ENCODE measurements around the gene ZBTB42. TPM values are rescaled to one million over a fixed set of nuclear protein-coding genes. Genes with fewer than 3 reads are reported as not detected.

The ZBTB42 gene
- total RNA-seq, 1 donor from 2014 or later: 6.0 TPM

GRCh38 chr14:104757238-104757585, 43.7 kb upstream of the ZBTB42 start:
- Mint-ChIP-seq H3K36me3 (ENCODE audit: unreplicated experiment) (no peaks in the 10 kb centered on the region), H3K4me3 (ENCODE audit: unreplicated experiment) (no peak overlapping the region)

GRCh38 chr14:104757681-104758392, 43.1 kb upstream of the ZBTB42 start:
- H3K27me3 Mint-ChIP-seq (ENCODE audit: unreplicated experiment): peaks cover 12% of the 10 kb centered on the region
- H3K9me3 Mint-ChIP-seq (ENCODE audit: unreplicated experiment): peaks cover 8% of the 10 kb centered on the region
- no peaks in the 10 kb centered on the region for H3K36me3 Mint-ChIP-seq (ENCODE audit: unreplicated experiment)
- H3K4me3 Mint-ChIP-seq (ENCODE audit: unreplicated experiment): no peak overlapping the region
- DNase-seq: no peak
- H3K4me1 Mint-ChIP-seq (ENCODE audit: low read depth, unreplicated experiment): peaks cover 7% of the 10 kb centered on the region
- no peak overlapping the region for H3K27ac Mint-ChIP-seq (ENCODE audit: unreplicated experiment)
- no peak for TF ChIP-seq CTCF (IDR thresholded peaks at IDR 0.05; ENCODE audit: partially characterized antibody, unreplicated experiment)

More at GRCh38 chr14:104757238-104757585, 43.7 kb upstream of the ZBTB42 start:
- Mint-ChIP-seq H3K9me3 (ENCODE audit: unreplicated experiment) (peaks cover 8% of the 10 kb centered on the region), H3K27me3 (ENCODE audit: unreplicated experiment) (peaks cover 17% of the 10 kb centered on the region), H3K4me1 (ENCODE audit: low read depth, unreplicated experiment) (peaks cover 7% of the 10 kb centered on the region), H3K27ac (ENCODE audit: unreplicated experiment) (no peak overlapping the region)
- DNase-seq: no peak
- TF ChIP-seq CTCF (IDR thresholded peaks at IDR 0.05; ENCODE audit: partially characterized antibody, unreplicated experiment): no peak

GRCh38 chr14:104758981-104759969, 41.6 kb upstream of the ZBTB42 start:
- Mint-ChIP-seq H3K4me3 (ENCODE audit: unreplicated experiment) (no peak overlapping the region), H3K36me3 (ENCODE audit: unreplicated experiment) (no peaks in the 10 kb centered on the region), H3K27ac (ENCODE audit: unreplicated experiment) (no peak overlapping the region), H3K4me1 (ENCODE audit: low read depth, unreplicated experiment) (peaks cover under 1% of the 10 kb centered on the region), H3K9me3 (ENCODE audit: unreplicated experiment) (peaks cover 6% of the 10 kb centered on the region), H3K27me3 (ENCODE audit: unreplicated experiment) (peaks cover 6% of the 10 kb centered on the region)
- no peak for TF ChIP-seq CTCF (IDR thresholded peaks at IDR 0.05; ENCODE audit: partially characterized antibody, unreplicated experiment)
- no peak for DNase-seq

GRCh38 chr14:104765517-104765916, 35.4 kb upstream of the ZBTB42 start:
- H3K27ac Mint-ChIP-seq (ENCODE audit: unreplicated experiment): no peak overlapping the region
- H3K27me3 Mint-ChIP-seq (ENCODE audit: unreplicated experiment): peaks cover 14% of the 10 kb centered on the region
- H3K4me3 Mint-ChIP-seq (ENCODE audit: unreplicated experiment): no peak overlapping the region
- DNase-seq: no peak
- H3K4me1 Mint-ChIP-seq (ENCODE audit: low read depth, unreplicated experiment): peaks cover 10% of the 10 kb centered on the region
- H3K9me3 Mint-ChIP-seq (ENCODE audit: unreplicated experiment): peaks cover 13% of the 10 kb centered on the region
- TF ChIP-seq CTCF (IDR thresholded peaks at IDR 0.05; ENCODE audit: partially characterized antibody, unreplicated experiment): no peak
- H3K36me3 Mint-ChIP-seq (ENCODE audit: unreplicated experiment): peaks cover 5% of the 10 kb centered on the region

All from glutamatergic neuron (in vitro differentiated cells).